ENCODE results near the gene GRIK3. TPM values are rescaled to one million over a fixed set of nuclear protein-coding genes. Genes with fewer than 3 reads are reported as not detected.

Gene GRIK3
- total and polyA plus RNA-seq, 2 of the 8 experiments (the other 6 are each of a cell fraction or from before 2014, with no cell fraction given): 2.1 to 3.4 TPM

DNA sequence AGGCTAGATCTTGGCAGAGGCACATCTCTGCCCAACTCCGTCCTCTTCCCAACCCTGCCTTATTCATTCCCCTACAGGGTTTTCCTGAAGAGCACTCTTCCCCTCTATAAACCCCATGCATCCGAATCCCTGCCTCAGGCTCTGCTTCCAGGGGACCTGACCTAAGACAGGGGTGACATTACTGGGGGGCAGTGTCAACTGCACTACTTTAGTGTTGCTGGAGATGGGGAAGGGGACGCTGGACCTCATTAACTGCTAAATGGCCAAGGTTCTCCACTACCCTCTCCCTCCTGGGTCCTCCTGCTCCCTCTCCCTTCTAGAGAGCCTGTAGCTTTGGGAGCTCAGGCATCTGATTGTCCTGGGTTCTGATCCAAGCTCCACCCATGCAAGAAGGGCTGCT is 126.2 kb downstream of the GRIK3 start:
- Histone ChIP-seq H3K23me2 (ENCODE audit: low read depth, low read length) (no peaks in the 10 kb centered on the region; the same call in 1 of the 2 replicates), H3K36me3 (ENCODE audit: control insufficient read depth in 2 of 4, insufficient read depth in 4 of 4, low read length in 3 of 4) (no peaks in the 10 kb centered on the region), H3K4me1 (replicated peaks in 1 of 4; ENCODE audit: control insufficient read depth in 3 of 4, insufficient read depth in 4 of 4, low read length in 3 of 4) (peaks cover 0 to 1% (median 0%) of the 10 kb centered on the region in 4 experiments; a peak in 1 of 7 replicates), H3K14ac (ENCODE audit: insufficient read length) (no peak overlapping the region), H3K23ac (ENCODE audit: insufficient read length) (no peak overlapping the region), H4K5ac (ENCODE audit: insufficient read length, low read depth, low read length) (no peak overlapping the region), H3K9ac (replicated peaks in 1 of 4; ENCODE audit: extremely low read depth in 1 of 4, low read depth in 3 of 4, low read length in 3 of 4) (no peak overlapping the region), H2BK120ac (replicated peaks; ENCODE audit: low read depth, low read length) (no peak overlapping the region), H3K4me3 (ENCODE audit: extremely low read depth in 1 of 4, insufficient read depth in 2 of 4, low read depth in 3 of 4, low read length in 4 of 4) (no peak overlapping the region), H2AFZ (ENCODE audit: low read length) (no peak overlapping the region), H2AK5ac (ENCODE audit: low read depth, low read length) (no peak overlapping the region), H3K4ac (replicated peaks; ENCODE audit: insufficient read length, low read depth, low read length) (no peak overlapping the region), H3K18ac (ENCODE audit: extremely low read depth, low read length) (no peak overlapping the region), H2BK5ac (ENCODE audit: low read depth, low read length) (no peak overlapping the region), H4K20me1 (replicated peaks in 1 of 2; ENCODE audit: control insufficient read depth in 1 of 2, insufficient read depth in 2 of 2, low read length in 2 of 2) (no peaks in the 10 kb centered on the region), H3K56ac (replicated peaks; ENCODE audit: insufficient read length, low read depth, low read length) (no peak overlapping the region), H4K8ac (ENCODE audit: extremely low read depth, insufficient read depth, low read length) (no peak overlapping the region), H3K27ac (ENCODE audit: low read depth, low read length) (no peak overlapping the region), H2BK15ac (ENCODE audit: low read length) (no peak overlapping the region), H2BK12ac (ENCODE audit: low read depth, low read length) (no peak overlapping the region), H3K4me2 (ENCODE audit: insufficient read depth in 1 of 2, low read depth in 2 of 2, low read length in 2 of 2) (no peak overlapping the region), H4K91ac (replicated peaks; ENCODE audit: insufficient read length, low read length) (no peak overlapping the region), H2BK20ac (ENCODE audit: low read length) (no peak overlapping the region), H3K27me3 (replicated peaks in 1 of 4; ENCODE audit: control insufficient read depth in 3 of 4, extremely low read depth in 1 of 4, insufficient read depth in 3 of 4, low read length in 3 of 4) (no peaks in the 10 kb centered on the region), H3K9me3 (ENCODE audit: insufficient read depth in 2 of 2, low read depth in 1 of 2, low read length in 1 of 2) (no peaks in the 10 kb centered on the region), H3K79me1 (ENCODE audit: low read depth, low read length) (no peaks in the 10 kb centered on the region), H3K79me2 (ENCODE audit: control insufficient read depth in 1 of 2, insufficient read depth in 2 of 2, low read length in 2 of 2) (no peaks in the 10 kb centered on the region)
- TF ChIP-seq JUN (IDR thresholded peaks at IDR 0.05; ENCODE audit: low read depth, low read length) (no peak), JUND (IDR thresholded peaks at IDR 0.05; ENCODE audit: low read length) (no peak)
- ChIA-PET CTCF (ENCODE audit: partially characterized antibody) (no interaction called here), POLR2A (ENCODE audit: partially characterized antibody) (no interaction called here)
- 81% methylated on average over 3 of the region's 3 CpGs; no CpG with 5 or more reads in 1 of the 2 experiments for WGBS, 2 experiments (ENCODE audit: extremely low coverage in 1 of 2, insufficient coverage in 1 of 2, insufficient read length in 1 of 2, insufficient replicate concordance in 2 of 2, low coverage in 1 of 2, low lambda C conversion rate in 2 of 2, missing lambda C conversion rate in 1 of 2)
- DNase-seq (ENCODE audit: low read depth in 1 of 2, low spot score in 2 of 2) (no peak), FAIRE-seq (no peak)
